Keratinocyte (primary cell): ENCODE data around the gene MEAK7. TPM values are rescaled to one million over a fixed set of nuclear protein-coding genes. Genes with fewer than 3 reads are reported as not detected.

Experiments
- DNase-seq: peaks from one replicate; pipeline ENCODE4 v3.0.0-alpha.2; 2011; ENCODE audit warnings: low read depth, missing footprints, low spot score
- FAIRE-seq: peaks from 2 replicates; lab custom pipeline; 2011; peaks lifted over from hg19 to GRCh38; lab: Jason Lieb, UNC
- H2AFZ ChIP-seq: 2 replicates; pipeline ENCODE4 v1.6.0; 2012; ENCODE audit warnings: low read length, control low read depth, inconsistent platforms; ENCODE audit not compliant: control insufficient read depth
- H3K27ac ChIP-seq: 2 replicates; pipeline ENCODE4 v1.5.1; 2011; ENCODE audit warnings: low read length; ENCODE audit not compliant: control insufficient read depth, insufficient read depth
- H3K27me3 ChIP-seq: 3 replicates; pipeline ENCODE4 v1.6.0; 2011; ENCODE audit warnings: low read length; ENCODE audit not compliant: control insufficient read depth, insufficient read depth; ENCODE audit errors: extremely low read depth
- H3K36me3 ChIP-seq, 2 experiments: 2 replicates in 1 of 2; 3 replicates in 1 of 2; pipeline ENCODE4 v1.5.1; 2011; ENCODE audit warnings: low read length in 2 of 2, mild to moderate bottlenecking in 1 of 2; ENCODE audit not compliant: control insufficient read depth in 2 of 2, insufficient read depth in 2 of 2; ENCODE audit errors: extremely low read depth in 1 of 2
- H3K4me1 ChIP-seq: 3 replicates; pipeline ENCODE4 v1.5.1; 2011; ENCODE audit warnings: low read length; ENCODE audit not compliant: control insufficient read depth, insufficient read depth; ENCODE audit errors: extremely low read depth
- H3K4me2 ChIP-seq: 3 replicates; pipeline ENCODE4 v1.6.0; 2011; ENCODE audit warnings: low read depth, low read length; ENCODE audit not compliant: control insufficient read depth, insufficient read depth; ENCODE audit errors: extremely low read depth
- H3K4me3 ChIP-seq, 3 experiments: fragments of 200-600 bp in 1 of 3; sonication (generic) in 1 of 3; 2 replicates in 2 of 3; 3 replicates in 1 of 3; pipeline ENCODE4 v1.5.1; 2011 to 2016; ENCODE audit warnings: low read length in 3 of 3, mild to moderate bottlenecking in 3 of 3, control low read depth in 2 of 3, inconsistent platforms in 1 of 3, low read depth in 1 of 3, mixed read lengths in 1 of 3, mixed run types in 1 of 3, moderate library complexity in 1 of 3; ENCODE audit not compliant: control insufficient read depth in 2 of 3, insufficient read depth in 2 of 3; ENCODE audit errors: extremely low read depth in 1 of 3
- H3K79me2 ChIP-seq: 2 replicates; pipeline ENCODE4 v1.6.0; 2012; ENCODE audit warnings: low read length; ENCODE audit not compliant: control insufficient read depth, insufficient read depth
- H3K9ac ChIP-seq: 3 replicates; pipeline ENCODE4 v1.6.0; 2011; ENCODE audit warnings: low read length; ENCODE audit not compliant: control insufficient read depth, insufficient read depth; ENCODE audit errors: extremely low read depth
- H3K9me1 ChIP-seq: 3 replicates; pipeline ENCODE4 v1.6.0; 2011; ENCODE audit warnings: low read length; ENCODE audit not compliant: control insufficient read depth, insufficient read depth; ENCODE audit errors: extremely low read depth
- H3K9me3 ChIP-seq: 2 replicates; pipeline ENCODE4 v1.5.1; 2012; ENCODE audit warnings: low read depth, low read length; ENCODE audit not compliant: control insufficient read depth
- H4K20me1 ChIP-seq: 3 replicates; pipeline ENCODE4 v1.6.0; 2011; ENCODE audit warnings: low read length; ENCODE audit not compliant: control insufficient read depth, insufficient read depth; ENCODE audit errors: extremely low read depth
- EZH2 ChIP-seq: IDR thresholded peaks from one replicate; pipeline ENCODE4 v1.6.1; 2012; ENCODE audit warnings: inconsistent platforms, mild to moderate bottlenecking, low read length, moderate library complexity
- dilution Hi-C: fragments of 300-500 bp; cut with MboI; formaldehyde crosslinking; loops from one replicate; pipeline ENCODE4 v1.7.0; 2020; ENCODE audit warnings: low sequenced_read_pairs; ENCODE audit not compliant: extremely low pct_ligation_motif_present
- polyA minus RNA-seq, 3 experiments: library from RNA; depleted of rRNA, polyadenylated mRNA; stranded (reverse); fragments of >200 nt; gene quantifications; 1 replicate in 1 of 3; 2 replicates in 1 of 3; 3 replicates in 1 of 3; pipeline ENCODE4 v1.2.3, GENCODE V29; 2011
- polyA plus RNA-seq, 5 experiments: library from polyadenylated mRNA; depleted of rRNA in 3 of 5; stranded (reverse) in 3 of 5; stranded (forward) in 1 of 5; unstranded in 1 of 5; fragments of >200 nt; gene quantifications; 1 replicate in 1 of 5; 2 replicates in 3 of 5; 3 replicates in 1 of 5; pipeline versions ENCODE4 v1.2.1 to v1.2.3, GENCODE V29; 2011 to 2012; ENCODE audit warnings: missing spikeins in 2 of 5, low read depth in 1 of 5, low replicate concordance in 1 of 5
- TF ChIP-seq, protein P1 (sequence below), 3 experiments: IDR thresholded peaks in 1 of 3; conservative IDR thresholded peaks in 1 of 3; optimal IDR thresholded peaks in 1 of 3; 2 replicates in 2 of 3; 3 replicates in 1 of 3; pipeline versions ENCODE3 to v1.5.1; 2011; ENCODE audit warnings: low read length in 3 of 3, mild to moderate bottlenecking in 3 of 3, moderate library complexity in 2 of 3, control low read depth in 1 of 3, inconsistent platforms in 1 of 3; ENCODE audit not compliant: insufficient read depth in 2 of 3; ENCODE audit errors: extremely low read depth in 1 of 3

MEAK7 gene, protein sequence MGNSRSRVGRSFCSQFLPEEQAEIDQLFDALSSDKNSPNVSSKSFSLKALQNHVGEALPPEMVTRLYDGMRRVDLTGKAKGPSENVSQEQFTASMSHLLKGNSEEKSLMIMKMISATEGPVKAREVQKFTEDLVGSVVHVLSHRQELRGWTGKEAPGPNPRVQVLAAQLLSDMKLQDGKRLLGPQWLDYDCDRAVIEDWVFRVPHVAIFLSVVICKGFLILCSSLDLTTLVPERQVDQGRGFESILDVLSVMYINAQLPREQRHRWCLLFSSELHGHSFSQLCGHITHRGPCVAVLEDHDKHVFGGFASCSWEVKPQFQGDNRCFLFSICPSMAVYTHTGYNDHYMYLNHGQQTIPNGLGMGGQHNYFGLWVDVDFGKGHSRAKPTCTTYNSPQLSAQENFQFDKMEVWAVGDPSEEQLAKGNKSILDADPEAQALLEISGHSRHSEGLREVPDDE
- 70.6 to 81.0 TPM (median 76.3 TPM) in 3 replicates for polyA plus RNA-seq
- 25.0 TPM for polyA plus RNA-seq (2011; ENCODE audit: low read depth)
- polyA plus RNA-seq (2011; cell fraction: cytosol; rRNA removed), result 37.0 and 40.4 TPM in 2 replicates
- polyA plus RNA-seq (2011; cell fraction: nucleus; rRNA removed), result 88.4 and 98.8 TPM in 2 replicates
- 21.6 and 65.3 TPM in 2 replicates for polyA plus RNA-seq (2012; ENCODE audit: low replicate concordance)
- 93.4 to 102 TPM (median 95.1 TPM) in 3 replicates for polyA minus RNA-seq
- 72.3 TPM for polyA minus RNA-seq (2011; cell fraction: cytosol; rRNA and poly(A)+ RNA removed)
- 70.5 and 110 TPM in 2 replicates for polyA minus RNA-seq (2011; cell fraction: nucleus; rRNA and poly(A)+ RNA removed)

DNA sequence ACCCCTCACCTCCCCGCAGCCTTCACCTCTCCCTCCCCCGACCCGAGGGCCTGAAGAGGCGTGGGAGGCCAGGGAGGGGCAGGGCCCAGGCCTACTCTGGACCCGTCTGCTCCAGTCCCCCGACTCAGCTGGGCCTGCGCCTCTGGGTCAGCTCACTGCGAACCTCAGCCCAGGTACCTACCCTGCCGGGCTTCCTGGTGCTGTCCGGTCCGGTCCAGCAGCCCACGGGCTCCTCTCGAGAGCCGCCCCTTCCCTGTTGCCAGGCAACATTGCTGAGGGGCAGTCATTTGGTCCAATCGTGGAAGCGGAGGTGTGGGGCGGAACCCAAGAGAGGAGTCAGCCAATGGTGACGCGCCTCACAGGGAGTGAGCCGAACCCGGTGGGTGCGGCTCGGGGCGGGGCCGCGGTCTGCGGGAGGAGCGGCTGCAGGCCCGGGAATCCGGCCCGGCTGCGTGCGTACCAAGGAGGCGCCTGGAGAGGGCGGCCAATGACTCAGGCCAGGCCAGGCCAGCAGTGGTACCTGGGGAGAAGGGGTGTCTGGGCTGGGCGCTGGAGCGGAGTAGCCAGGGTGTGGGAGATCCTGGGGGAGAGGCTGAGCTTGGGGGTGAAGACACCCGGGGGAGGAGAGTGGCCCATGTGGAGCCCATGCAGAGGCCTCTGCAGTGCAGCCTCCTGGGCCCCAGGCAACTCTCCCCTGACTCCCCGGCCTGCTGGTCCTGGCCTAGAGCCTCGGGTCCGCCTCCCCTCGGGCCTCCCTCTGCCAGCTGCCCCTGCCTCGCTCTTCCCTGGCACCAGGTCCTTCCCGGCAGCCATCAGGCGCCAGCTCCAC, at the start of gene MEAK7:
MEAK7 (minus strand) TSS at position 240 of the 829 bp plus-strand sequence. CDS start 6,573 bp downstream, outside the sequence.
- no peak for TF ChIP-seq EZH2
- TF ChIP-seq, protein P1, sequence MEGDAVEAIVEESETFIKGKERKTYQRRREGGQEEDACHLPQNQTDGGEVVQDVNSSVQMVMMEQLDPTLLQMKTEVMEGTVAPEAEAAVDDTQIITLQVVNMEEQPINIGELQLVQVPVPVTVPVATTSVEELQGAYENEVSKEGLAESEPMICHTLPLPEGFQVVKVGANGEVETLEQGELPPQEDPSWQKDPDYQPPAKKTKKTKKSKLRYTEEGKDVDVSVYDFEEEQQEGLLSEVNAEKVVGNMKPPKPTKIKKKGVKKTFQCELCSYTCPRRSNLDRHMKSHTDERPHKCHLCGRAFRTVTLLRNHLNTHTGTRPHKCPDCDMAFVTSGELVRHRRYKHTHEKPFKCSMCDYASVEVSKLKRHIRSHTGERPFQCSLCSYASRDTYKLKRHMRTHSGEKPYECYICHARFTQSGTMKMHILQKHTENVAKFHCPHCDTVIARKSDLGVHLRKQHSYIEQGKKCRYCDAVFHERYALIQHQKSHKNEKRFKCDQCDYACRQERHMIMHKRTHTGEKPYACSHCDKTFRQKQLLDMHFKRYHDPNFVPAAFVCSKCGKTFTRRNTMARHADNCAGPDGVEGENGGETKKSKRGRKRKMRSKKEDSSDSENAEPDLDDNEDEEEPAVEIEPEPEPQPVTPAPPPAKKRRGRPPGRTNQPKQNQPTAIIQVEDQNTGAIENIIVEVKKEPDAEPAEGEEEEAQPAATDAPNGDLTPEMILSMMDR (optimal IDR thresholded peaks at IDR 0.05 in 1 of 3, IDR thresholded peaks at IDR 0.05 in 1 of 3, conservative IDR thresholded peaks at IDR 0.05 in 1 of 3; ENCODE audit: extremely low read depth in 1 of 3, insufficient read depth in 2 of 3, low read length in 3 of 3), result peak in 1 of 3 experiments; percentile 17
- Histone ChIP-seq H3K36me3 (peaks cover 11 to 20% of the 10 kb centered on the region in 2 experiments), H3K27ac (peak within 1 kb of the TSS; percentile 94), H2AFZ (peak within 1 kb of the TSS; percentile 54), H3K4me3 (peak within 1 kb of the TSS; percentile 67 to 92 (median 84)), H3K27me3 (no peaks in the 10 kb centered on the region), H3K9ac (peak within 1 kb of the TSS; percentile 88), H3K4me2 (peak within 1 kb of the TSS; percentile 100), H3K4me1 (peaks cover 59% of the 10 kb centered on the region), H3K9me3 (no peaks in the 10 kb centered on the region), H3K9me1 (no peaks in the 10 kb centered on the region), H3K79me2 (peaks cover 32% of the 10 kb centered on the region), H4K20me1 (no peaks in the 10 kb centered on the region)
- FAIRE-seq (peak; percentile 36), DNase-seq (peak; percentile 96)
- dilution Hi-C loops, result no loop called here

DNA sequence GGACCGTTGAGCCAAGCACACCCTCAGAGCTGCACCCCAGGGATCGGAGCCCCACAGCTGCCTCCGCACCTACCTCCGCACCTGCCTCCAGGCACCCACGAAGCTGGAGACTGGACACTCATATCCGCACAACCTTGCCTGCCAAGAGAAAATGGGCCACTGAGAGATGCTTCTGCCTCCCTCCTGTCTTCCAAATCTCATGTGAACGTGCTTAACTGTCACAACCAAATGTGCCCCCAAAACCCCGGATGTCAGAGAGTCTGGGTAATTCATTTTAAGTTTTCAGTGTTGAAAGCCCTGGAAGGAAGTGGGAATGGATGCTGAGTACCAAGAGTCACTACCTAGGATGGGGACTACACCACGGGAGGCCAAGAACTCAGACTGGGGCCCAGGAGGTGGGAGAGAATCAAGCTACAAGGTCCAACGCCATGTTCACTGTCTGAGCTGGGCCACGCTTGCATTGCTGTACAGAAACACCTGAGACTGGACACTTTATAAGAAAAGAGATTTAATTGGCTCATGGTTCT, 49.5 kb upstream of the MEAK7 start:
- TF ChIP-seq EZH2, result no peak
- TF ChIP-seq, protein P1 (optimal IDR thresholded peaks at IDR 0.05 in 1 of 3, IDR thresholded peaks at IDR 0.05 in 1 of 3, conservative IDR thresholded peaks at IDR 0.05 in 1 of 3; ENCODE audit: extremely low read depth in 1 of 3, insufficient read depth in 2 of 3, low read length in 3 of 3), result no peak
- no peak for FAIRE-seq
- no peaks in the 10 kb centered on the region for H3K9me3 ChIP-seq
- no peak for DNase-seq
- no peak overlapping the region for H3K4me3 ChIP-seq
- no peaks in the 10 kb centered on the region for H3K36me3 ChIP-seq
- H3K27me3 ChIP-seq, result peaks cover 2% of the 10 kb centered on the region
- H2AFZ ChIP-seq, result no peak overlapping the region
- H3K9me1 ChIP-seq, result no peaks in the 10 kb centered on the region
- H3K27ac ChIP-seq, result no peak overlapping the region
- H4K20me1 ChIP-seq, result no peaks in the 10 kb centered on the region
- H3K79me2 ChIP-seq, result no peaks in the 10 kb centered on the region
- no peak overlapping the region for H3K9ac ChIP-seq
- dilution Hi-C loops, result no loop called here
- H3K4me1 ChIP-seq, result peaks cover 11% of the 10 kb centered on the region
- H3K4me2 ChIP-seq, result no peak overlapping the region
